Head of caudate nucleus (tissue), 42 donors: ENCODE measurements around the gene PTGFRN.

Source experiments
- DNase-seq, 42 donors: peaks; one replicate each; pipeline versions ENCODE4 v3.0.0 to v3.0.0-alpha.2; 2020 to 2021; ENCODE audit warnings: mixed read lengths in 7 of 42
- intact Hi-C: fragments of 100-400 bp; cut with DNase I; formaldehyde crosslinking; loops from one replicate; pipeline ENCODE4 v1.15.0; 2022

PTGFRN gene

GRCh38 chr1:116984406-116985160 is 74.9 kb downstream of the PTGFRN start:
- DNase-seq, result no peak
- intact Hi-C loops, result no loop called here

- intact Hi-C loops, result no loop called here
- DNase-seq, result peak in 3 of 42 donors; percentile 15 to 27 (median 20)
These were observed 76.9 kb downstream of the PTGFRN start for GRCh38 chr1:116986421-116987255.

DNA sequence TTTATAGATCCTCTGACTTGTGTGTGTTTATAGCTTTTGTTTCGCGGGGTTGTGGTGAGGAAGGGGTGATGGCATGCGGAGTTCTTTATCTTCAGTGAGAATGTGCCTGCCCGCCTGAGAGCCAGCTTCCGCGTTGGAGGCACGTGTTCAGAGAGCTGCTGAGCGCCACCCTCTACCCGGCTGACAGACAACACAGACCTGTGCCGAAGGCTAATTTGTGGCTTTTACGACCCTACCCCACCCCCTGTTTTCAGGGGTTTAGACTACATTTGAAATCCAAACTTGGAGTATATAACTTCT is 77.5 kb downstream of the PTGFRN start:
- peak in 14 of 42 donors; percentile 16 to 69 (median 42) for DNase-seq
- intact Hi-C loops, result no loop called here

DNA sequence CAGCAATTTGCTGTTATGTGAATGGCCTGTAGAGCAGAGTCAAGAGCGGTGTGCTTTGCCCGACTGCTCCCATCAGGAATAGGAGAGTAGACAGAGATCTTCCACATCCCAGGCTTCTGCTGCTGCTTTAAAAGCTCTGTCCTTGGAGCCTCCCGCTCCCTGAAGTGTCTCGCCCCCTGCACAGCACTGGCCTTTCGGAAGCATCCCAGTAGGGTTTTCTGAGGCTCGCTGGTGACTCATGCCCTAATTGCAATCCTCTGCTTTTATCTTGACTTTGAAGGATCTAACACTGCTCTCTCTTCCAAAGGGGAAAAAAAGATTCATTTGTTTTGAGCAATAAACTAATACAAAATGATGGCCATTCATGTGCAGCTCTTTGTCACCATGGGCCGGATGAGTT is 78.5 kb downstream of the PTGFRN start:
- DNase-seq, result no peak
- intact Hi-C loops, result no loop called here

GRCh38 chr1:116988908-116989307 is 79.2 kb downstream of the PTGFRN start:
- intact Hi-C loops, result no loop called here
- no peak for DNase-seq

- intact Hi-C loops, result no loop called here
- DNase-seq, result no peak
These were observed 80.1 kb downstream of the PTGFRN start for GRCh38 chr1:116989835-116990234.

- peak in 7 of 42 donors; percentile 20 to 58 (median 24) for DNase-seq
- intact Hi-C loops, result no loop called here
These were observed 81.0 kb downstream of the PTGFRN start for GRCh38 chr1:116990612-116991151.

GRCh38 chr1:116991171-116991845 is 81.6 kb downstream of the PTGFRN start:
- DNase-seq, result no peak
- intact Hi-C loops, result no loop called here

DNA sequence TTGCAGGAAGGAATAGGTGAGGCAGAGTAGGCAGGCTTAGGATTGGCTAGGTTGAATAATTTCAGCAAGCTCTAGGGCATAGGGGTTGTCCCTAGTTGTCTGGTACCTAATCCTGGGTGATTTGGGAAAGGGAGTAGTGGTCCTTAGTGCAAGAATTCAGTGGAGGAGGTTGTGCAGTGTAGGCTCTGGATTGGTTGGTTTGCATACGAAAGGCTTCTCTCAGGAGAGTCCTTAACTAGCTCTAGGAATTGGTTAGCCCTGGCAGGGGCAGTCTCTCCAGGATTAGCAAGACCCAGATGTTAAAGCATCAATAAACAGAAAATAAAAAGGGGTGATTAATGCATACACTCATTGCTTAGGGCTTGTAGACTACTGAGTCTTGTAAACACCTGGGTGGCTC is 82.2 kb downstream of the PTGFRN start:
- DNase-seq, result no peak
- intact Hi-C loops, result no loop called here

DNA sequence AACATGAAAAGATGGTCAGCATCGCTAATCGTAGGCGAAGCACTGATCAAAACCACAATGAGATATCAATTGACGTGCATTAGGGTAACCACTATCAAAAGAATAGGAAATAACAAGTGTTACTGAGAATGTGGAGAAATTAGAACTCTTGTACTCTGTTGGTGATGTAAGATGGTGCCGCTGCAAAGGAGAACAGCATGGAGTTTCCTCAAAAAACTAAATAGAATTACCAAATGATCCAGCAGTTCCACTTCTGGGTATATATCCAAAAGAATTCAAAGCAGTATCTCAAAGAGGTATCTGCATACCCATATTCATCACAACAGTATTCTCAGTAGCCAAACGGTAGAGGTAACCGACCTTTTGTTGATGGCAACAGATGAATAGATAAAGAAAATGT is 83.6 kb downstream of the PTGFRN start:
- intact Hi-C loops, result no loop called here
- DNase-seq, result no peak

- DNase-seq, result no peak
- intact Hi-C loops, result no loop called here
These were observed 84.7 kb downstream of the PTGFRN start for GRCh38 chr1:116994411-116994810.

DNA sequence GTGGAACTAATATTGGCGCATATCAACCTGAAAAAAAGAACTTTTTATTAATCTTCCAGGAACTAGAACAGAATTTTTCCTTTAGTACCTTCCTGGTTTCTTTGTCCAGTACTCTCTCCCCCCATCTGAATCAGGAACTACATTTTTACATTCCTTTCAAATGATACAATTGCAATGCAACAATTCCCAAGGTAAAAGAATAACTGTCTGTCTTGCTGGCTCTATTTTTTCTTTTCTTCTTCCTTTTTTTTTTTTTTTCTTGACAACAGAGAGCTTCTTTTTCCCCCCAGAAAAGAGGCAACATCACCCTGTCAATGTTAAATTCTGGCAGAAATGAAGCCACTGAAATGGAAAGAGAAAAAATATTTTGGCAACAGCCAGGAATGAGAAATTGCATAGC is 87.3 kb downstream of the PTGFRN start:
- intact Hi-C loops, result no loop called here
- DNase-seq, result no peak

DNA sequence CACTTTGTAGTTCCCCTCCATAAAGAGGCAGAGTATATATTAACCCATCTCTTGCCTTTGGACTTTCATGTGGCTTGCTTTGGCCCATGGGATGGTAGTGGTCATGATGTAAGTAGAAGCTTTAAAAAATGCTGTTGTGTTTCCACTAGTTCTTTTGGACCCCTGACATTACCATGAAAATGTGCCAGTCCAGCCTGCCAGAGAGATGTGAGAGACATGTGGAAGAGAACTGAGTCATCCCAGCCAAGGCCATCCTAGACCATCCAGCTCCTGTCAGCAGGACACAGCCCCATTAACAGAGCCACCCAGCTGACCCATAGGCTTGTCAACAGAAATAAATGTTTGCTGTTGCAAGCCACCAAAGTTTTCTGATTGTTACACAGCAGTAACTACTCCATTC is 87.9 kb downstream of the PTGFRN start:
- no peak for DNase-seq

DNA sequence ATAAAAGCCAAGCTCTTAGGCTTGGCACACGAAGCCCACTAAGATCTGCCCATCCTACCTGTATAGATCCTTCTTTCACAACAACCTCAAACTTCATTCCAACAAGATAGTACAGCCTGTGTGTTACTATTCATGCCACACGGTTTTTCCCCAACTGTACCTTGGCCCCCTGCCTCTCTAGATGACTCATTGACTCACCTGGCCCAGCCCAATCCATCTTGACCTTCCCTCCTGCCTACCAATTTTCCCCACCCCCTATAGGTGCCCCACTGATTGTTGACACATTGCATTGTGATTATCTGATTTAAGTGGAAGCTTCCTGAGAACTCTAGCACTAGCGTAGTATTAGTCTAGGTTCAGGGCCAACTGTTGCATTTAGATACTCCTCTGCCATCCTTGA is 89.9 kb downstream of the PTGFRN start:
- intact Hi-C loops, result no loop called here
- DNase-seq, result no peak

More for the DNA sequence above, 87.9 kb downstream of the PTGFRN start:
- intact Hi-C loops, result no loop called here

GRCh38 chr1:117000142-117000541 is 90.4 kb downstream of the PTGFRN start:
- intact Hi-C loops, result no loop called here
- DNase-seq, result no peak

DNA sequence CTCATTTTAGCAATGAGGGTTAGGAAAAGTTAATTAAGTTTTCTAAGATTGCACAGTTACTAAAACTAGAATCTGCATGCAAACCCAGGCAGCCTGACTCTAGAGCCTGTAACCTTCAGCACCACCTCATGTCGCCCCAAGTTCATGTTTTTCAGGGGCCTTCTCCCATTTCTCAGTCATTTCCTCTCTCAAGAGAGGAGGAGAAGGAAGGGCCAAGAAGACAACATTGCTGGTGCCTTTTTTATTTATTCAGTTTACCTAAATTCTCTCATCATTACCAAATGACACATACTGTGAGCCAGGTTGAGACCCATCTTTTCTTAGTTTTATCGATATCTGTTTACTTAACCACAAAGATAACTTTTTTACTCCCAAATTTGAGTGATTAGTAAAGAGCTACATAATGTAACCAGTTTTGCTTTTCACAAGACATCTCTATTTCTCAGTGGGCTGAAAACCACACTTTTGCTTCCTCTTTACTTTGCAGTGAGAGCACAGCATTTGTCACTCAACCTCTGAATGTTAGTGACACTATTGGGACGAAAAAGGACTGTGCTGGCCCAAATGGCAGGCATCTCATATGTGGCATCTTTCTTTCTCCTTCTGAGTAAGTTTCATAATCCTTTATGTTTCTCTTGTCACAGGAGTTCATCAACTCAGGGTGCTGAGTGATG is 91.7 kb downstream of the PTGFRN start, which contains the start of gene CD101:
CD101 (plus strand) TSS at position 507 of the 674 bp plus-strand sequence; CDS start at position 565, 58 bp downstream.
- no peak for DNase-seq
- intact Hi-C loops, result no loop called here

- DNase-seq, result no peak
- intact Hi-C loops, result no loop called here
These were observed 93.6 kb downstream of the PTGFRN start for GRCh38 chr1:117003223-117003875.

- no peak for DNase-seq
- intact Hi-C loops, result no loop called here
These were observed 98.0 kb downstream of the PTGFRN start for GRCh38 chr1:117007719-117008013.

DNA sequence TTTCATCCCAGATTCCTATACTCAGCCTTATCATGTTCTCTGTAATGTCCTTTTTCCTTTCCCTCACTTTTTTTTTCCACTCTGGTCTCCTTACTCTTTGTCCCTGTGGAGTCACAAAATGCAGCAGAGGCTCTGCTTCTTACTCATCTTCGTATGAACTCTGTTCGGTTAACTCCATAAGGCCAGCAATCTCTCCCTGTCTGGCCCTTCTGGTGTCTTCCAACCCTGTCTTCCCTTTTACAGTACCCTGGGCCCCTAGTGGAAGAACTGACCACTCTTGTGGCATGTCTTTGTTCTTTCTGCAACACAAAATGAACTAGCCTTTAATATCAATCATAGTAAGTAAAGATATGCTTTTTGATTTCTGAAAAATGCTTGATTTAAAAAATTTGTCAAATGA is 98.9 kb downstream of the PTGFRN start:
- DNase-seq, result no peak
- intact Hi-C loops, result no loop called here
